ENCODE results near the gene ZYG11A.
A peak's percentile ranks its signal among the peaks of the same experiment; 100 is the strongest.

Gene ZYG11A

DNA sequence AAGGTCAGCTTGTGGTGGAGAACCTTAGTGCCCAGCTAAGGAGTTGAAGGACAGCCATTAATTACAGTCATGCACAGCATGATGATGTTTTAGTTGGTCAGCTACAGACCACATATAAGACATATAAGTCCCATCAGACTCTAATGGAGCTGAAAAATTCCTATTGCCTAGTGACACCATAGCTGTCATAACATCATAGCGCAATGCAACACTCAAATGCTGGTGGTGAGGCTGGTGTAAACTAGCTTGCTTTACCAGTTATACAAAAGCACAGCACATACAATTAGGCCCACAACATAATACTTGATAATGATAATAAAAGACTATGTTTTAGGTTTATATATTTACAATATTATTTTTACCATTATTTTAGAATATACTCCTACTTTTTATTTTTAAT is 75.0 kb downstream of the ZYG11A start:
- no peak for TF ChIP-seq POLR2A (IDR thresholded peaks at IDR 0.05; ENCODE audit: low read depth, low read length)
- no peak for FAIRE-seq
- no peak for DNase-seq (ENCODE audit: insufficient read length, low spot score)

DNA sequence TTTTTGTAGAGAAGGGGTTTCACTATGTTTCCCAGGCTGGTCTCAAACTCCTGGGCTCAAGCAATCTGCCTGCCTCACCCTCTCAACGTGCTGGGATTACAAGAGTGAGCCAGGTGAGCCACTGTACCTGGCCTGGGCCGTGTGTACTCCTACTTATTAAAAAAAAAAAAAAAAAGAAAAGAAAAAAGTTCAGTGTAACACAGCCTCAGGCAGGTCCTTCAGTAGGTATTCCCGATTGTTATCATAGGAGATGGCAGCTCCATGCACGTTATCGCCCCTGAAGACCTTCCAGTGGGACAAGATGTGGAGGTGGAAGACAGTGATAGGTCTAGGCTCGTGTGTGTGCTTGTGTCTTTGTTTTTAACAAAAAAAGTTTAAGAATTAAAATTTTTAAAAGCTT is 75.6 kb downstream of the ZYG11A start:
- TF ChIP-seq POLR2A (IDR thresholded peaks at IDR 0.05; ENCODE audit: low read depth, low read length): no peak
- DNase-seq (ENCODE audit: insufficient read length, low spot score): no peak
- FAIRE-seq: no peak

DNA sequence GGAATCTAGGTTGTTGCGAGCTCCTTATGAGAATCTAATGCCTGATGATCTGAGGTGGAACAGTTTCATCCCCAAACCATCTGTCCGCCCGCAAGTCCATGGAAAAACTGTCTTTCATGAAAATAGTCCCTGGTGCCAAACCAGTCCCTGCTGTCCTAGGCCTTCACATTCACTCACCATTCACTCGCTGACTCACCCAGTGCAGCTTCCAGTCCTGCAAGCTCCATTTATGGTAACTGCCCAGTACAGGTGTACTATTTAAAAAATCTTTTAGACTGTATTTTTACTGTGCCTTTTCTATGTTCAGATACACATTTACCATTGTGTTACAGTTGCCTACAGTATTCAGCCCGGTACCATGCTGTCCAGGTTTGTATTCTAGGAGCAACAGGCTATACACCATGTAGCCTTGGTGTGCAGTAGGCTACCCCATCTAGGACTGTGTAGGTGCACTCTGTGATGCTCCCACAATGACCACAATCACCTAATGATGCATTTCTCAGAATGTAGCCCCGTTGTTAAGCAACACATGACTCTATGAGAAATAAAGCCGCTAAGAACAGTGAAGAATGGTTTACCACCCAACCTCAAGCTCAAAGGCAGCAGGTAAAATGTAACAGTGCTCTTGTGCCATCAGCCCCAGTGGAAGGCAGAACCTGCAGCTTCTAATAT is 76.6 kb downstream of the ZYG11A start:
- TF ChIP-seq POLR2A (IDR thresholded peaks at IDR 0.05; ENCODE audit: low read depth, low read length): no peak
- no peak for DNase-seq (ENCODE audit: insufficient read length, low spot score)
- no peak for FAIRE-seq

DNA sequence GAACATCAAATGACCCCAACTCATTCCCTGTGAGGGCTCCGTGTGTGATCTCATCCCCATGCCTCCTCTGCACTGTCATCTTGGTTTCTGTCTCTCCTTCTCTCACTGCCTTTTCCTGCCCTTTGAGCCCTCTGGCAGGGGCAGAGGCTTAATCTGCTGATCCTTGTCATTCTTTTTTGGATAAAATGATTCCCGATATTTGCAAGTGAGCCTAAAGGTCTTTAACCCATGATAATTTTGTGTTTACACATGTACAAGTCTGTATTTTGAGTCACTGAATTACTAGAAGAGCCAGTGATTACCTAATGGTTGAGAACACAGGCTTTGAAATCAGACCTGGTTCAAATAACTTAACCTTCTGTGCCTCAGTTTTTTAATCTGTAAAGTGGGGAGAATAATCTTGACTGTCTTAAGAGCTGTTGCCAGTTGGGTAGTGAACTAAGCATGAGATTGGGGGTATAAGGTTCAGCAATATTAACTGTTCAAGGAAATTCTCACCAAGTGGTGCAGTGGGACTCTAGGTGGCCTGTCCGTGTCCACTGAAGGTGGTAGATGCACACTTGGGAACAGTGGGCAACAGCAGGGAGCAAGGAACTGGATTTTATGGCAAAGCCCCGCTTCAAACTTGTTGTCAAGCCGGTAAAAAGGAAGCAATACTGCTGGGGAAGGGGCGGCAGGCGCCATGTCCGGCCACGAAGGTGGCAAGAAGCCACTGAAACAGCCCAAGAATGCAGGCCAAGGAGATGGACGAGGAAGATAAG is 77.3 kb downstream of the ZYG11A start:
- no peak for TF ChIP-seq POLR2A (IDR thresholded peaks at IDR 0.05; ENCODE audit: low read depth, low read length)
- no peak for FAIRE-seq
- DNase-seq (ENCODE audit: insufficient read length, low spot score): no peak

DNA sequence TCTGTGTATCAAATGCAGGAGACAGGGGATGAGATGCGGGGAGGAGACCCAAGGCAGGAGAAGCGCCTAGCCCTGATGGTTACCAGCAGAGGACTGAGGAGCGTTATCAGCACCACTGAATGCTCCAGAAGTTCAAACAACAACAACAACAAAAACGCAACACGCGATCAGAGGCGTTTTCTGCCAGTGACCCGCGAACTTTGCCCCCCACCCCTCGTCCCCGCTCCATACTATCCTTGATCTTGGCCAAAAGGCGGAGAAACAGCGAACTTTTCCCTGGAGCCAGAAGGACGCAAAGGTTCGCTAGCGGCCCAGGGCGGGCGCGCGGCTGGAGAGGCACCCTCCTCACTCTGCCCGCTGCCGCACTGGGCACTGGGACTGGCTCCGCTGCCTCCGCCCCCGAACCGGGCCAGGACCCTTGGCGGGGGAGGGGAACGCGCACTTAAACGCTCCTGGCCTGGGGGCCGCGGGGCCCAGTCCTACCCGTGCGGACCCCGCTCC is 78.3 kb downstream of the ZYG11A start:
- no peak for TF ChIP-seq POLR2A (IDR thresholded peaks at IDR 0.05; ENCODE audit: low read depth, low read length)
- FAIRE-seq (no peak), DNase-seq (ENCODE audit: insufficient read length, low spot score) (no peak)

DNA sequence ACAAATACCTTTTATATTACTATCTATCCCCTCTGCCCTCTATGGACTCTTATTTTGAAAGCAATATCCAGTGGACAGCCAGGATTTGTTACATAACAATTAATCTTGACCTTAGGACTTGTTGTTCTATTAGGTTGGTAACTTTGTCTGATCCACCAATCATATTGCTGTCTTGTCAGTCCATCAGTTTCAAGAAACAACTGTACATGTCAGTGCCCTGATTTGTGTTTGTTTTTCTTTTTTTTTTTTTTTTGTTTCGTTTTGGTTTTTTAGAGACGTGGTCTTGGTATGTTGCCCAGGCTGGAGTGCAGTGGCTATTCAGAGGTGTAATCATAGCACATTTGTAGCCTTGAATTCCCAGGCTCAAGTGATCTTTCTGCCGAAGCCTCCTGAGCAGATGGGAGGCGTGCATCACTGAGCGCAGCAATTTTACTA is 83.0 kb downstream of the ZYG11A start:
- DNase-seq (ENCODE audit: insufficient read length, low spot score): no peak
- no peak for FAIRE-seq
- TF ChIP-seq POLR2A (IDR thresholded peaks at IDR 0.05; ENCODE audit: low read depth, low read length): no peak

DNA sequence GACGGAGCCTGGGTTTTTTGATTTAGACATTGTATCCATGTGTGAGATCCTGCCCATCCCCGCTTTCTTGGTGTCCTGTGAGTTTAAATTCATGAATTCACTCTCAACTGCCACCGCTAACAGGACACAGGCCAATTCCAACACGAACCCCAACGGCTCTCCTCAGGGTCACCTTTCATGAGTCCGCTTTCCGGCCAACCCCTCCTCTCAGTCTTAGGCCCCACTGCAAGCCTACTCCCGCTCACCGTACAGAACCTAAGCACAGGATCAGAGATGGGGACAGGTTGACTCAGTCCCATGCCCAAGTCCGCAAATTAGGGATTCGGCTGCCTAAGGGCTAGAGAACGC is 84.3 kb downstream of the ZYG11A start:
- TF ChIP-seq POLR2A (IDR thresholded peaks at IDR 0.05; ENCODE audit: low read depth, low read length): no peak
- DNase-seq (ENCODE audit: insufficient read length, low spot score) (no peak), FAIRE-seq (no peak)

DNA sequence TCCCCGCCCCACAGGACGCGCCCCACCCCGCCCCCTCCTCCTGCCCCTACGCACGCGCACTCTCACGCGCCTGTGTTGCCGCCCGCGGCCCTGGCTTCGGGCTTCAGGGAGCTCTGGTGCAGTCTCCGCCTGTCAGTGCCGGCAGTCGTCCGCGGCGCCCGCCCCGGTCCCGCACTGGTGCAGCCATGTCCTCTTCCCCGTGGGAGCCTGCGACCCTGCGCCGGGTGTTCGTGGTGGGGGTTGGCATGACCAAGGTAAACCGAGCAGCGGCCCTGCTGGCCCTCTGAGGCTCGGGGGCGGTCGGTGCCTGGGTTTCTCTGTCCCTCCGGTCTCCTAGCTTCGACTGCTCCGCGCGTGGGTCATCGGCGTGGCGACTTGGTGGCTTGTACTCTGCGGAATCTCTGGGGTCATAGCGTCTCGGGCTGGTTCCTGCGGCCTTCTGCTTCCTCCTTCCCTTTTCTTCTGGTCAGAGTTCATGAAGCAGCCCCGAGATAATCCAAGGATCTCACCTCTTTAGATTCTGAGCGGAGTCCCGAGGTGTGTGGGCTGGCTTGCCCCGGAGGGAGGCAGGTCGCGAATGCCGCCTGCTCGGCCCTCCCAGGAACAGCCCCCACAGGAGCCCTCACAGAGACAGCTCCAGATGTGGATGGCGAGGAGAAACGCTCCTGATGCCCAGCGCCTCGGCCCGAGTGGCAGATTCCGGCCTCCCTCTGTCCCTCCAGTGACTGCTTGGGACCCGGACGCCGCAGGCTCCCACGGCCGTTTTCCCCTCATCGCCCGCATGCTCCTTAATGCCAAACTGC is 84.9 kb downstream of the ZYG11A start, which contains the start of gene SCP2:
Gene SCP2 (plus strand): TSS at position 65 of the 803 bp plus-strand sequence. CDS start 121 bp downstream, at position 186.
- FAIRE-seq (no peak), DNase-seq (ENCODE audit: insufficient read length, low spot score) (peak; percentile 86)

DNA sequence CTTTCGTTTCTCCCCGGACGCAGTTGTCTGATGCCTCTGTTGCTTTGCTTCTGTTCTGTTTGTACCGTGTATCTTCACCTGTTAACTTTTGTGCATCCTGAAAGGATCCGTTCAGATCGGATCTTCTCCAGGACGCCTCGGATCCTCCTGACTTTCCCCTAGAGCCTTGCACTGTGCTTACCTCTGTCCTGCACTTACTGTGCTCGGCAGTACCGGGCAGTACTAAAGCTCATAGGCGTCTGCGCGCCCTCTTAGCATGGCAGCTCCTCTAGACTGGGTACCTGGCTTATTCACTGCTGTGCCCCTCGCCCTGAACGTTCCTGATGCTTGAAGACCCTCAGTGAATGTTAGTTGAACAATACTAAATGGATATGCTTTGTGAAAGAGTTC is 85.5 kb downstream of the ZYG11A start:
- DNase-seq (ENCODE audit: insufficient read length, low spot score) (no peak), FAIRE-seq (no peak)
- no peak for TF ChIP-seq POLR2A (IDR thresholded peaks at IDR 0.05; ENCODE audit: low read depth, low read length)

More for the DNA sequence above, 84.9 kb downstream of the ZYG11A start, which contains the start of gene SCP2:
- peak; percentile 86 for TF ChIP-seq POLR2A (IDR thresholded peaks at IDR 0.05; ENCODE audit: low read depth, low read length)

DNA sequence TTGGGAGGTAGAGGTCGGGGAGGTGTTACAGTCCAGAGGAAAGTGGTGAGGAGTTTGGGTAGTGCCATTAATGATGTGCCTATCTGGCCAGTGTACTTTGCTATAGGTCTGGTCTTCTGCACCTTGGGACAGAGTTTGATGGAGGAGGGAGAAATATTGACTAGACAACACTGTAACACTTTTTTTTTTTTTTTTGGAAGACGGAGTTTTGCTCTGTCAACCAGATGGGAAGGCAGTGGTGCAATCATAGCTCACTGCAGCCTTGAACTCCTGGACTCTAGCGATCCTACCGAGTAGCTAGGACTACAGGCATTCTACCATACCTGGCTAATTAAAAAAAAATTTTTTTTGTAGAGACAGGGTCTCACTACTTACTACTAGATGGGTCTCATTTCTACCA is 86.5 kb downstream of the ZYG11A start:
- no peak for TF ChIP-seq POLR2A (IDR thresholded peaks at IDR 0.05; ENCODE audit: low read depth, low read length)
- FAIRE-seq: no peak

DNA sequence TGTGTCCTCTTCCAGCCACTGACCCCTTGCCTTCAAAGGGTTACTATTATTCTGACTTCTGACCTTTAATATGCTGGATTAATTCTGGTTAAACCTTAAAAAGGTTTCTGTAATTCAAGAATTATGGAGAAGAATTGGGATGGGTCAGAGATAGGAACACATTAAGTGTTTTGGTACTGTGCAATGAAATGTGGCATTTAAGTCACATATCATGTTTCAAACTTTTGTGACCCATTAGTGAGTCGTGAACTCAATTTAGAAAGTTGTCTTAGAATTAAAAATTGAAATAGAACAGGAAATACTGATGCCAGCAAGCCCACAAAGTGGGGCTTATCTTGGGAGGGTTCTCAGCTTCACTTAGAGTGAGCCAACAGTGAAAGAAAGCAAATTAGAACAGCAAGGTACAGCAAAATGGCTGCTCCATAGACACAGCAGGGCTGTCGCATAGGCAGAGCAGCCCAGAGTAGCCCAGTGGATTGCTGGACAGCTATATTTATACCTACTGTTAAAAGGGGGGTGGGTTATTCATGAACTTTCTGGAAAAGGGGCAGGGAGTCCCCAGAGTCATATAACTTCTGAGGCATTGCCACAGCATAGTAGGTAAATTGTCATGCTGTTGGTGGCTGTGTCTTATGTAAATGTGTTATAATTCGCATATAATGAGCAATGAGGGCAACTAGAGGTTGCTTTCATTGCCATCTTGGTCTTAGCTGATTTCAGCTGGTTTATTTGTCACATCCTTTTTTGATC is 95.0 kb downstream of the ZYG11A start:
- TF ChIP-seq POLR2A (IDR thresholded peaks at IDR 0.05; ENCODE audit: low read depth, low read length): no peak

More for the DNA sequence above, 86.5 kb downstream of the ZYG11A start:
- DNase-seq (ENCODE audit: insufficient read length, low spot score): no peak

DNA sequence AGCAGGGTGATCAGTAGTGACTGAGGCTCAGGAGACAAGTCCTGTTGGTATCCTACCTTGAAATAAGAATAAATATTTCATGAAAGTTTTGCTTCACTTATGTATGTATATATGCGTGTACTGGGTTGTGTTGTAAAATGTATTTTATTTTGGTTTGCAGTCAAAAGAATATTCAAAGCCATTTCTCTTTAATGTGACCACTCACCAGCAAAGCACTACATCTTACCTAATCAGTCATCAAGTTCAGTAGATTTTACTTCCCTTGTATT is 95.6 kb downstream of the ZYG11A start:
- no peak for DNase-seq (ENCODE audit: insufficient read length, low spot score)
- FAIRE-seq: peak; percentile 62
- no peak for TF ChIP-seq POLR2A (IDR thresholded peaks at IDR 0.05; ENCODE audit: low read depth, low read length)

More for the DNA sequence above, 95.0 kb downstream of the ZYG11A start:
- DNase-seq (ENCODE audit: insufficient read length, low spot score) (no peak), FAIRE-seq (no peak)

DNA sequence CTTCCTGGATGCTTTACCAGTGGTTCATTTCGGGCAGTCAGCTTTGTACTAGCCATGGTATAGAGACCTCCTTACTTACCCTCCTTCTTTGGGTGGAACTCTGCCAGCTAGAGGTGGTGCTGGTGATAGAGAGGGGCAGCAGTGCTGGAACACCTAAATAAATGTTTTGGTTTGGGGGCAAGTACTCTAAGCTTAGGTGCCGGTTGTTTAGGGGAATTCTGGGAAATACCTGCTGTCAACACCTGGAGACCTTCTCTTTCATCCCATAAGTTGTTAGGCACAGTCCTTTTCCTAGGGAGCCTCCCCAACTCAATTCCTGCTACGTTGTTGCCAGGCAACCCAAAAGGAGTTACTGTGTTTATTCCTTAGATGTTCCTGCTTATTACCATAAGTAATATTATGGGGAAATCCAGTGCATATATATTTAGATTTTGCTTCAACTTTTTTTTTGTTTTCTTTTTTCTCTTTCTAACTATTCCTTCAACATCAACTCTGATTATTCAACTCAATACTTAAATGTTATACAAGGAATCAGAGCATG is 101.4 kb downstream of the ZYG11A start:
- no peak for TF ChIP-seq POLR2A (IDR thresholded peaks at IDR 0.05; ENCODE audit: low read depth, low read length)
- DNase-seq (ENCODE audit: insufficient read length, low spot score) (no peak), FAIRE-seq (no peak)

Measured in H54 (cell line).